Esophagus muscularis mucosa (tissue), 4 donors: ENCODE data around the gene PSAT1.
"Not testable (repeated sequence)": the region's sequence is repeated elsewhere in the genome, so short reads cannot be mapped to it uniquely, and the experiment has no call there.

Source experiments
- EP300 ChIP-seq: sonication (generic); formaldehyde crosslinking; IDR thresholded peaks from one replicate; pipeline ENCODE4 v1.6.1; 2017; ENCODE audit warnings: antibody characterized with exemption
- POLR2A ChIP-seq: fragments of 450-650 bp; IDR thresholded peaks from one replicate; pipeline ENCODE4 v1.6.1; 2017; ENCODE audit warnings: antibody characterized with exemption, moderate library complexity, mild to moderate bottlenecking, low read depth
- POLR2AphosphoS5 ChIP-seq, 2 donors: sonication (generic); formaldehyde crosslinking; IDR thresholded peaks; one replicate each; pipeline ENCODE4 v1.6.1; 2017; ENCODE audit warnings: antibody characterized with exemption in 2 of 2
- TF ChIP-seq, protein P1 (sequence below), 3 experiments: fragments of 200-600 bp in 2 of 3; fragments of 450-650 bp in 1 of 3; sonication (generic) in 2 of 3; IDR thresholded peaks; one replicate each; pipeline ENCODE4 v1.5.1; 2017 to 2019; ENCODE audit warnings: antibody characterized with exemption in 3 of 3, mild to moderate bottlenecking in 2 of 3, moderate library complexity in 1 of 3

DNA sequence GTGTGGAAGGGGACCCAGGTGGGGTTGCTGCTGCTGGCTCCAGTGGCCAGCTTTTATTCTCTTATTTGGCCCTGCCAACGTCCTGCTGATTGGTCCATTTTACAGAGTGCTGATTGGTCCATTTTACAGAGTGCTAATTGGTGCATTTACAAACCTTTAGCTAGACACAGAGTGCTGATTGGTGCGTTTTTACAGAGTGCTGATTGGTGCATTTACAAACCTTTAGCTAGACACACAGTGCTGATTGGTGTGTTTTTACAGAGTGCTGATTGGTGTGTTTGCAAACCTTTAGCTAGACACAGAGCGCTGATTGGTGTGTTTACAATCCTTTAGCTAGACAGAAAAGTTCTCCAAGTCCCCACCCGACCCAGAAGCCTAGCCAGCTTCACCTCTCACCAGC, 12.7 kb upstream of the PSAT1 start:
- TF ChIP-seq POLR2A; POLR2AphosphoS5 (IDR thresholded peaks at IDR 0.05); EP300: not testable (repeated sequence)
- TF ChIP-seq, protein P1, sequence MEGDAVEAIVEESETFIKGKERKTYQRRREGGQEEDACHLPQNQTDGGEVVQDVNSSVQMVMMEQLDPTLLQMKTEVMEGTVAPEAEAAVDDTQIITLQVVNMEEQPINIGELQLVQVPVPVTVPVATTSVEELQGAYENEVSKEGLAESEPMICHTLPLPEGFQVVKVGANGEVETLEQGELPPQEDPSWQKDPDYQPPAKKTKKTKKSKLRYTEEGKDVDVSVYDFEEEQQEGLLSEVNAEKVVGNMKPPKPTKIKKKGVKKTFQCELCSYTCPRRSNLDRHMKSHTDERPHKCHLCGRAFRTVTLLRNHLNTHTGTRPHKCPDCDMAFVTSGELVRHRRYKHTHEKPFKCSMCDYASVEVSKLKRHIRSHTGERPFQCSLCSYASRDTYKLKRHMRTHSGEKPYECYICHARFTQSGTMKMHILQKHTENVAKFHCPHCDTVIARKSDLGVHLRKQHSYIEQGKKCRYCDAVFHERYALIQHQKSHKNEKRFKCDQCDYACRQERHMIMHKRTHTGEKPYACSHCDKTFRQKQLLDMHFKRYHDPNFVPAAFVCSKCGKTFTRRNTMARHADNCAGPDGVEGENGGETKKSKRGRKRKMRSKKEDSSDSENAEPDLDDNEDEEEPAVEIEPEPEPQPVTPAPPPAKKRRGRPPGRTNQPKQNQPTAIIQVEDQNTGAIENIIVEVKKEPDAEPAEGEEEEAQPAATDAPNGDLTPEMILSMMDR (IDR thresholded peaks at IDR 0.05): not testable (repeated sequence)
